ENCODE measurements around the gene SLC29A3. TPM values are rescaled to one million over a fixed set of nuclear protein-coding genes. Genes with fewer than 3 reads are reported as not detected.
"Not testable (repeated sequence)": the region's sequence is repeated elsewhere in the genome, so short reads cannot be mapped to it uniquely, and the experiment has no call there.

SLC29A3 gene
- total RNA-seq, 2 donors from 2014 or later: 14.1 to 16.8 TPM

DNA sequence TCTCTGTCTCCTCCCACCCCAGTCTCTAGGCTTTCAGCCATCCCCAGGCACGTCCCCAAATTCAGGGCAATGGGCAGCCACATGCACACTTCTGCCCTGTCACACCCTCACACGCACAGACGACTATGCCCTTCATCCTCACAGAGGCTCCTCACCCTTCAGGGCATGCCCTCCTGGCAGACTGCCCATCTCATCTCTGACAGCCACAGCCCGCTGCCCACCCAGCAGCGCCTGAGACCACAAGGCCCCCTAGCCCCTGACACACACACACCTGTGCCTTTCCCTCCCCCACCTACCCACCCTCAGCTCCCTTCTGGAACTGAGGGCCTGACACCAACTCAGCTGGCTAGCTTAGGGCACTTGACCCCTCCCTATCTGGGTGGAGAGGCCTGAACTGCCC lies 23.0 kb upstream of the SLC29A3 start:
- H3K9ac ChIP-seq (ENCODE audit: extremely low read depth, low read length, poor library complexity, severe bottlenecking): no peak overlapping the region
- no peak for DNase-seq
- Mint-ChIP-seq H3K9me3 (no peaks in the 10 kb centered on the region), H3K4me1 (no peaks in the 10 kb centered on the region), H3K27ac (no peak overlapping the region), H3K36me3 (ENCODE audit: low read depth) (peaks cover 17% of the 10 kb centered on the region), H3K27me3 (ENCODE audit: insufficient read depth) (no peaks in the 10 kb centered on the region), H3K4me3 (no peak overlapping the region)
- H3K27me3 ChIP-seq (ENCODE audit: control insufficient read depth, insufficient read depth, low read length, poor library complexity, severe bottlenecking): no peaks in the 10 kb centered on the region
- H3K9me3 ChIP-seq (ENCODE audit: control insufficient read depth, low read length): no peaks in the 10 kb centered on the region
- 72 to 96% methylated on average over 3 to 5 of the region's 5 CpGs for WGBS, 2 experiments (ENCODE audit: insufficient coverage in 1 of 2, insufficient read length in 1 of 2)
- H3K4me3 ChIP-seq (ENCODE audit: low read length): no peak overlapping the region
- H3K4me1 ChIP-seq (ENCODE audit: control insufficient read depth, insufficient read depth, low read length): no peaks in the 10 kb centered on the region
- TF ChIP-seq, protein P1, sequence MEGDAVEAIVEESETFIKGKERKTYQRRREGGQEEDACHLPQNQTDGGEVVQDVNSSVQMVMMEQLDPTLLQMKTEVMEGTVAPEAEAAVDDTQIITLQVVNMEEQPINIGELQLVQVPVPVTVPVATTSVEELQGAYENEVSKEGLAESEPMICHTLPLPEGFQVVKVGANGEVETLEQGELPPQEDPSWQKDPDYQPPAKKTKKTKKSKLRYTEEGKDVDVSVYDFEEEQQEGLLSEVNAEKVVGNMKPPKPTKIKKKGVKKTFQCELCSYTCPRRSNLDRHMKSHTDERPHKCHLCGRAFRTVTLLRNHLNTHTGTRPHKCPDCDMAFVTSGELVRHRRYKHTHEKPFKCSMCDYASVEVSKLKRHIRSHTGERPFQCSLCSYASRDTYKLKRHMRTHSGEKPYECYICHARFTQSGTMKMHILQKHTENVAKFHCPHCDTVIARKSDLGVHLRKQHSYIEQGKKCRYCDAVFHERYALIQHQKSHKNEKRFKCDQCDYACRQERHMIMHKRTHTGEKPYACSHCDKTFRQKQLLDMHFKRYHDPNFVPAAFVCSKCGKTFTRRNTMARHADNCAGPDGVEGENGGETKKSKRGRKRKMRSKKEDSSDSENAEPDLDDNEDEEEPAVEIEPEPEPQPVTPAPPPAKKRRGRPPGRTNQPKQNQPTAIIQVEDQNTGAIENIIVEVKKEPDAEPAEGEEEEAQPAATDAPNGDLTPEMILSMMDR (conservative IDR thresholded peaks at IDR 0.05): no peak
- H3K36me3 ChIP-seq (ENCODE audit: control insufficient read depth, insufficient read depth, low read length): peaks cover 8% of the 10 kb centered on the region
- H3K27ac ChIP-seq (ENCODE audit: low read depth, low read length): no peak overlapping the region

- not testable (repeated sequence) for H3K9ac ChIP-seq (ENCODE audit: extremely low read depth, low read length, poor library complexity, severe bottlenecking); H3K4me1 ChIP-seq (ENCODE audit: control insufficient read depth, insufficient read depth, low read length); H3K36me3 ChIP-seq (ENCODE audit: control insufficient read depth, insufficient read depth, low read length); H3K27me3 ChIP-seq (ENCODE audit: control insufficient read depth, insufficient read depth, low read length, poor library complexity, severe bottlenecking); H3K9me3 Mint-ChIP-seq; H3K4me3 Mint-ChIP-seq; H3K9me3 ChIP-seq (ENCODE audit: control insufficient read depth, low read length); H3K27me3 Mint-ChIP-seq (ENCODE audit: insufficient read depth); H3K27ac ChIP-seq (ENCODE audit: low read depth, low read length); DNase-seq; H3K4me1 Mint-ChIP-seq; H3K4me3 ChIP-seq (ENCODE audit: low read length); H3K27ac Mint-ChIP-seq
- 91 to 96% methylated on average over 9 to 13 of the region's 13 CpGs for WGBS, 2 experiments (ENCODE audit: insufficient coverage in 1 of 2, insufficient read length in 1 of 2)
- H3K36me3 Mint-ChIP-seq (ENCODE audit: low read depth): peaks cover 17% of the 10 kb centered on the region
Measured at GRCh38 chr10:71296811-71297210, 22.2 kb upstream of the SLC29A3 start.

DNA sequence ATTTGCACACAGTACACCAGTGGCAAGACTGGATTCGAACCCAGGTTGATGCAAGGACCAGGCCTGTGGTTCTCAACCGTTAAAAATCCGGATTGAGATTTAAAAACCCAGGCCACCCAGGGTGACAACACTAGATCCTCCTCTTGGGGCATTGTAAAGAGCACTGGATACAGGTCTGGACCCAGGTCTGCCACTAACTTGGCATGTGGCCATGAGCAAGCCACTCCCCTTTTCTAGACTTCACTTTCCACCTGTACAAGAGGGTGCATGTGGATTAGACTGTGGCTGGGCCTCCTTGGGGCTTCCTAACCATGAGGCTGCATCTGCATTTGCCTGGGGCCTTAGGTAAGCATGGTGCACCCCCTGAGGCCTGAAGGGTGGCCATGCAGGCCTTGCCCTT lies 21.7 kb upstream of the SLC29A3 start:
- DNase-seq: no peak
- TF ChIP-seq, protein P1 (conservative IDR thresholded peaks at IDR 0.05): no peak
- no peaks in the 10 kb centered on the region for H3K9me3 ChIP-seq (ENCODE audit: control insufficient read depth, low read length)
- H3K27ac ChIP-seq (ENCODE audit: low read depth, low read length): no peak overlapping the region
- H3K27ac Mint-ChIP-seq: no peak overlapping the region
- no peaks in the 10 kb centered on the region for H3K4me1 Mint-ChIP-seq
- H3K27me3 Mint-ChIP-seq (ENCODE audit: insufficient read depth): no peaks in the 10 kb centered on the region
- 92% methylated on average over 3 of the region's 3 CpGs for whole genome bisulfite sequencing, 2 experiments (ENCODE audit: insufficient coverage in 1 of 2, insufficient read length in 1 of 2)
- H3K4me1 ChIP-seq (ENCODE audit: control insufficient read depth, insufficient read depth, low read length): no peaks in the 10 kb centered on the region
- H3K36me3 ChIP-seq (ENCODE audit: control insufficient read depth, insufficient read depth, low read length): peaks cover 8% of the 10 kb centered on the region
- no peak overlapping the region for H3K4me3 Mint-ChIP-seq
- no peaks in the 10 kb centered on the region for H3K9me3 Mint-ChIP-seq
- H3K4me3 ChIP-seq (ENCODE audit: low read length): no peak overlapping the region
- peaks cover 15% of the 10 kb centered on the region for H3K36me3 Mint-ChIP-seq (ENCODE audit: low read depth)
- no peaks in the 10 kb centered on the region for H3K27me3 ChIP-seq (ENCODE audit: control insufficient read depth, insufficient read depth, low read length, poor library complexity, severe bottlenecking)
- H3K9ac ChIP-seq (ENCODE audit: extremely low read depth, low read length, poor library complexity, severe bottlenecking): no peak overlapping the region

Measured in endodermal cell (in vitro differentiated cells).